ENCODE data around the gene TOMM7.

DNA sequence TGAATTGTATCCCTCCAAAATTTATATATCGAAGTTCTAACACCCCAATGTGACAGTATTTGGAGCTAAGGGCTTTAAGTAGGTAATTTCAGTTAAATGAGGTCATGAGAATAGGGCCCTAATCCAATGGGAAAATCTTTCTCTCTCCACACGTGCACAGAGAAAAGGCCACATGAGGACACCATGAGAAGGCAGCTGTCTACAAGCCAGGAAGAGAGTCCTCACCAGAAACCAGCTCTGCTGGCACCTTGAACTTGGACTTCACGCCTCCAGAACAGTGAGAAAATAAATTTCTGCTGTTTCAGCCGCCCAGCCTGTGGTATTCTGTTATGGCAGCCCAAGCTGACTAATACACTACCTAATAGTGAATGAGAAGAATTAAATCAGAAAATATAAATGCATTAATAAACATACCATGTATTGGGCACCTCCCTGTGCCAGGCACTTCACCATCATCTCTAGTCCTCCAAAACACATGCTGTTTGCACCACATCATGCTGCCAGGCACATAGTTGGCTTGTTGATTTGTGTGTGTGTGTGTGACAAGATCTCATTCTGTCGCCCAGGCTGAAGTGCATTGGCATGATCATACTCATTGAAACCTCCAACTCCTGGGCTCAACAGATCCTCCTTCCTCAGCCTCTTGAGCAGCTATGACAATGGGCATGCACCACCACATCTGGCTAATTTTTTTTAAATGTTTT is 9.1 kb upstream of the TOMM7 start:
- TF ChIP-seq POLR2AphosphoS5 (IDR thresholded peaks at IDR 0.05; ENCODE audit: low read depth, low read length) (no peak), POLR2A (IDR thresholded peaks at IDR 0.05; ENCODE audit: low read depth, low read length) (no peak), TAF1 (IDR thresholded peaks at IDR 0.05; ENCODE audit: borderline replicate concordance, low read depth, low read length) (no peak)
